Ramos (cell line): Measurements from ENCODE around the gene DNM3.

Experiments
- in situ Hi-C: fragments of 300-500 bp; cut with MboI; formaldehyde crosslinking; loops from one replicate; pipeline ENCODE4 v1.14.3; 2022; ENCODE audit warnings: low sequenced_read_pairs; ENCODE audit not compliant: unreplicated experiment

Gene DNM3

GRCh38 chr1:171816300-171816901, 24.9 kb upstream of the DNM3 start:
- in situ Hi-C loops = no loop called here

DNA sequence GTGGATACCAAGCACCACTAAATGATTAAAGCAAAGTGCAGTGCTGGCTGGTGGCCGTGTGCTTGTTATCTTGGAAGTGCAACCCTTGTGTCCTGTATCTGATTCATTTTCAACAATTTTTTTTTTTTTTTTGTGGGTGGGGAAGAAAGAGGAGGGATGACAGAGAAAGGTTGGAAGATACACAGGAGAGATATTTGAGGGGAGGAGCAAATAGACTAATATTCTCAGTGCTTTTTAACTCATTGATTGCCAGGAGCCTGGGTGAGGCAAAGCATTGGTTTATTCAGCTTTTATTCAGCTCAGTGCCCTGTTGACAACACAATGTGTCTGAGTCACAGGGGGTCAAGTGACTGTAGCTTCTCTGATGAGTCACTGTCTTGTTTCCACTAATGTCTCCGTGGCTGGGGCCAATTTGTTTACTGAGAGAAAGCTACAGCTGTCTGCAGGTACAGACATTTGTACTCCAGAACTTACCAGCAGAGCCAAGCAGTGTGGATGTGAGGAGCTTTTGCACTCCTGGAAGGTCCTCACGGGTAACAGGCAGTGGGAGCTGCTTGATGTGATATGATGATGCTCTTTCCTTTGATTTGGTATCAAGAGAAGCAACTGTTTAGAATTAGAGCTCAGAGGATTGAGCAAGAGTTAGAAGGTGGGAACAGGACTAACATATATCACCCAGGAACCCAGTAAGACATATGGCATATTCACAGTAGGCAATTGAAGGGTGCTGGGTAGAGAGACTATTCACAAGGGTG, 23.6 kb upstream of the DNM3 start:
- in situ Hi-C loops = no loop called here

DNA sequence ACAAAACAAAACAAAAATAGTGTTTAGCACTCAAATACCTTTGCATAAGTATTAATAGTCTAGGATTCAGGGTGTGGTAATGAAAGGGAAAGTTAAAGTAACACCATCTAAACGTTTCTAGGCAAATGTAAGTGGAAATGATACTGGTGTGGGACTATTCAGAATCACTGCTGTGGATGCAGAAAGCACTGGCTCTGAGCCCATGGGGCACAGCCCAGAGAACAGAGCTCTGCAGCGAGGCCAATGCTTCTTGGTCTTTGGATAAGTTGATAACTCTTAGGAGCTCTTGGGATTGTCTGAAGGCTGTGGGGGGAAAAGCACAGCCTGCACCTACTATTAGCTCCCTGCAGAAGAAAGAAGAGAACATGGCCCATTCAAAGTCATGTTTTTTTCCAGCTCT, 21.4 kb upstream of the DNM3 start:
- in situ Hi-C loops = no loop called here

- in situ Hi-C loops = no loop called here
Observed at GRCh38 chr1:171826973-171827372, 14.3 kb upstream of the DNM3 start.

- in situ Hi-C loops = no loop called here
Observed at GRCh38 chr1:171828794-171829193, 12.5 kb upstream of the DNM3 start.

DNA sequence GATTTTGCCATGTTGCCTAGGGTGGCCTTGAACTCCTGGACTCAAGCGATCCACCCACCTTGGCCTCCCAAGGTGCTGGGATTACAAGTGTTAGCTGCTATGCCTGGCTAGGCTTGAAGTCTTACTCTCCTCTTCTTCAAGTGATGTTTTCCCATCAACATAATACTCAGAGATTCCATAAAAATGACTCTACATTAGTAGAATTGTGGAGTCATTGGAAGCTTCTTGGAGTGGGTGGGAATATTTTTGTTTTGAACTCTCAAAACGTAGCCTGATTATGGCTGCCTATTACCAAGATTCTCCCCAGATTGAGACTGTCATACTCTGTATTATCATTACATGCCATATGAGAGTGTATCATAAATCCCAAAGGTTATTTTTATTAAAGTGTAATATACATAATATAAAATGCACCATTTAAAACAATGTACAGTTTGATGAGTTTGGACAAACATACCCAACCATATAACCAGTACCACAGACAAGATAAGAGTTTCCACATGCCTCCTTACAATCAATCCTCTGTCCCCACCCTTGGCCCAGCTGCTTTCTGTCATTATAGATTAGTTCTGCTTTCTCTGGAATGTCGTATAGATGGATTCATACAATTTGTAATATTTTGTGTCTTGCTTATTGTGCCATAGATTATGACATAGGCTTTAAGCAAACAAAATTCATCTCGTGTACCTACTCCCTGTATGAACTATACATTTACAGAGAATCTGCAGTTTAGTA, 8.0 kb upstream of the DNM3 start:
- in situ Hi-C loops = no loop called here

GRCh38 chr1:171834821-171835220, 6.5 kb upstream of the DNM3 start:
- in situ Hi-C loops = no loop called here

GRCh38 chr1:171835891-171836290, 5.4 kb upstream of the DNM3 start:
- in situ Hi-C loops = no loop called here

GRCh38 chr1:171841931-171842761, 848 bp downstream of the DNM3 start:
- in situ Hi-C loops = no loop called here

- in situ Hi-C loops = no loop called here
Observed at GRCh38 chr1:171844381-171844780, 3.1 kb downstream of the DNM3 start.

DNA sequence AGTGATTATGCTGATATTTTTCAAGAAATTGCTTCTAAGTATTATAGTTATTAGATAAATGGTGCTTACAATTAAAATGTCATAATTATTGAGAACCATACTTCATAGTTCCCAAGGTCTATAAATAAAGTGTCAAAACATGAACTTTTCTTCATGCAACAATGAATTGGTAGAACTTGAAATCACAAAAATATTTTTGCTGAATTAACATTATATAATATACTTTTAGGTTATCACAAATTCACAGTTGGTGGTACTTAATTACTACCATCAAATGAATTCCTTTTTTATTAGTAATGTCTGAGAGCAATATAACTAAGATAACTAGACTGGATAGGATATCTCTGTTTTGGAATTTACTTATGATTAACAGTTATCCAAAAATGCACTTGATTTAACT, 4.7 kb downstream of the DNM3 start:
- in situ Hi-C loops = no loop called here

GRCh38 chr1:171849245-171849898, 8.1 kb downstream of the DNM3 start:
- in situ Hi-C loops = no loop called here

DNA sequence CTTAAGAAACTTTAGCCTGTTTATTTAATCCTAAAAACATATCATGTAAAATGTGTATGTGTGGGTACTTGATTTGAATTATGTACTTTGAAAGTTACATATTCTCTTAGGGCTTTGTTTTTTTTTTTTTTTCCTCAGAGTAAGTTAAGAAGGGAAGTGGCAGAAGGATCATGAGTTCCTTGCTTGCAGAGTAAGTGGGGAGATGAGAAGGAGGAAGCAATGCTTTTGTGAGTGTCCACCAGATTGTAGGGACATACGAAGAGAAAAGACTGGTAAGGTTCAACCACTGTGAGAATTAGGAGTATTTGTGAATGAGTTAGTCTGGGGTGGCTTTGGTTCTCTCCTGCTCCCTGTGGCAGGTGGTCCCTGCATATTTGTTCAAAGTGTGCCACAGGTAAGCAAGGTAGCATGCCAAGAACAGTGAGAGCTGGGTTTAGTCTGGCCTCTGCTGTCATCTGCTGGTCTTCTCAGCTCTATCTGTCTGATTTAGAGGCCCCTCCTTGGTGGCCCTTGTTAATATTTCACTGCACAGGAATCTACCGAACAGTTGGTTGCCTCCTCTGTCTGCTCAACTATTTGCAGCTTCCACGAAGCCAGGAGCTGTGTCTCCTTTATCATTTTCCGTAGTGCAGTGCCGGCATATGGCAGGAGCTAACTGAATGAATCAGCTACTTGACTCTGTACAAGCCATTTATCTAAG, 9.5 kb downstream of the DNM3 start:
- in situ Hi-C loops = no loop called here

DNA sequence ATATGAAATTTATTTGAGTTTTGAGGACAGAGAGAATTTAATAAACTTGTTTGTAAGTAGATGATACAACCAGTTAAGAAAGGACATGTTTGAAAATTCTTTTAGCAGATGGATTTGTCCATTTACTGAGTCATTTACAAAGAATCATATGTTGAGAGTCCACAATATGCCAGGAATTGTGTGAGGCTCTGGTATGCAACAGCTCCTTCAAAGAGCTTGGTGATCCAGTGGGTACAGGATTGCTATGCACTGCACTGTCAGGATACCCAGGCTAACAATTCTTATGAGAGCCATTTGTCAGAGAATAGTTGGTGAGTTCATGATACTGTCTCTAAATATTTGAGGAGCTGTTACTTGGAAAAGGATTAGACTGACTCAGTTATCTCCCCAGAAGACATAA, 11.0 kb downstream of the DNM3 start:
- in situ Hi-C loops = no loop called here

DNA sequence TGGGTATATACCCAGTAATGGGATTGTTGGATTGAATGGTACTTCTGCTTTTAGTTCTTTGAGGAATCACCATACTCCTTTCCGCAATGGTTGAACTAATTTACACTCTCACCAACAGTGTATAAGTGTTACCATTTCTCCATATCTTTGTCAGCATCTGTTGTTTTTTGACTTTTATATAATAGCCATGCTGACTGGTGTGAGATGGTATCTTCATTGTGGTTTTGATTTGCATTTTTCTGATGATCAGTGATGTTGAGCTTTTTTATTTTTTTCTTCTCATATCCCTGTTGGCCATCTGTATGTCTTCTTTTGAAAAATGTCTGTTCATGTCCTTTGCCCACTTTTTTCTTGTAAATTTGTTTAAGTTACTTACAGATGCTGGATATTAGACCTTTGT, 14.1 kb downstream of the DNM3 start:
- in situ Hi-C loops = no loop called here

DNA sequence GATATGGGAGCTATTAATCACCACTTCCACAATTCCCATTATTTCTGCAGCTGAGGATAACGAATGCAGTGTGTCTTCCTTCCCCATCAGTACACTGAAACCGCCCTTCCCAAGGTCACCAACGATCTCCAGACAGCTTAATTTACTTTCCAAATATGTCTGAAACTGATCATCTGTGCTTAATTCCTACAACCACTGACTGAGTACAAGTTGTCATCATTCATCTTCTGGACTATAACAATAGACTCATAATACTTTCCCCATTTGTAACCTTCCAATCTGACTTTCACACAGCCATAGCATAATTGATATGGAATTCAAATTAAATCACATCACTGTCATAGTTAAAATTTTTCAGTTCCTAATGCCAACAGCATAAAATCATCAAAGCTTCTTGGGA, 17.4 kb downstream of the DNM3 start:
- in situ Hi-C loops = no loop called here

DNA sequence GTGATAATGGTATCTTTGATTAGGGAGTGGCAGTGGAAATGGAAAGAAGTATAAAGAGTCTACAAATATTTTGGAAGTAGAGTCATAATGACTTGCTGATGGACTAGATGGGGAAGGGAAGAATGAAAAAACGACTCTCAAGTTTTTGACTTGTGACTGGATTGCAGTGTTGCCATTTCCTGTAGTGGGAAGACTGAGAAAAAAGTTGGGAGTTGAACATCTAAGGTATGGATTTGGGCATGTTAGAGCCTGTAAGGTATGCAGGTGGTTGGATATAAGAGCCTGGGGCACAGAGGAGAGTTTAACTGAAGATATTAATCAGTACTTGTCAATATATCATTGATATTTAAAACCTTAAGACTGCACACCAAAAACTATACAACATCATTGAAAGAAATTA, 19.4 kb downstream of the DNM3 start:
- in situ Hi-C loops = no loop called here

DNA sequence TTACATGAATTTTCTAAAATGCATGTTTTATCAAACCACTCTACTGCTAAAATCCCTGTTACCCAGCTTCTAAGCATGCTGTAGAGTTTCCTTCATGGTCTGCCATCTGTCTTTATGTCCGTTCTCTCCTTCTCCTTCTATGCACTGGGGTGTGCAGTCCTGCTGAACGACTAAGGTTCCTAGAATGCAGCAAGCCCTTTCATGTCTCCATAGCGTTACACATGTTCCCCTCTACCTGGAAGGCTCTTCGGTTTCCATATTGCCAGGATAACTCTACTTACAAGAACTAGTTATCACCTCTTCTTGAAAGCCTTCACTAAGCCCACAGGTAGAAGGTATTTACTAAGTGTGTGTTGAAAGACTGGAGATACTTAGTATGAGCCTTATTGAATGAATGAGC, 22.2 kb downstream of the DNM3 start:
- in situ Hi-C loops = no loop called here

- in situ Hi-C loops = no loop called here
Observed at GRCh38 chr1:171864308-171864707, 23.0 kb downstream of the DNM3 start.

- in situ Hi-C loops = no loop called here
Observed at GRCh38 chr1:171865106-171865505, 23.8 kb downstream of the DNM3 start.
